OCI-LY7 (cell line): ENCODE data around the gene GPD1L. TPM values are rescaled to one million over a fixed set of nuclear protein-coding genes. Genes with fewer than 3 reads are reported as not detected.
"Not testable (repeated sequence)": the region's sequence is repeated elsewhere in the genome, so short reads cannot be mapped to it uniquely, and the experiment has no call there.

Experiments
- BruUV-seq: library from RNA; stranded (reverse); fragments of 400-500 nt; replicated peaks from 2 replicates; lab custom pipeline; 2021; lab: Mats Ljungman, UMichigan
- CTCF ChIA-PET: fragments of 300-600 bp; sonication (Branson Sonifier 250); formaldehyde crosslinking; loops from one replicate; lab custom pipeline; 2022; ENCODE audit warnings: antibody characterized with exemption; ENCODE audit not compliant: unreplicated experiment; lab: Charles Lee
- POLR2A ChIA-PET: fragments of 300-600 bp; sonication (Branson Sonifier 250); formaldehyde crosslinking; loops from one replicate; lab custom pipeline; 2022; ENCODE audit warnings: antibody characterized with exemption; lab: Charles Lee
- DNase-seq: peaks from one replicate; pipeline ENCODE4 v3.0.0-alpha.2; 2015; ENCODE audit warnings: low spot score
- H2AFZ ChIP-seq: fragments of 200-600 bp; sonication (generic), shearing (Covaris generic); 2 replicates; pipeline ENCODE4 v1.6.1; 2014; ENCODE audit warnings: mild to moderate bottlenecking, antibody characterized with exemption, low read length, moderate library complexity
- H3K27ac ChIP-seq: fragments of 200-600 bp; sonication (generic); 2 replicates; pipeline ENCODE4 v1.5.1; 2014; ENCODE audit warnings: mixed run types, low read depth, mild to moderate bottlenecking, moderate library complexity, low read length, inconsistent platforms; ENCODE audit not compliant: poor library complexity, severe bottlenecking
- H3K36me3 ChIP-seq: fragments of 200-600 bp; sonication (generic); 2 replicates; pipeline ENCODE4 v1.6.1; 2014; ENCODE audit warnings: mild to moderate bottlenecking, antibody characterized with exemption, low read length, moderate library complexity, mixed read lengths; ENCODE audit not compliant: insufficient read depth
- H3K4me1 ChIP-seq: fragments of 200-600 bp; sonication (generic); 2 replicates; pipeline ENCODE4 v1.5.1; 2014; ENCODE audit warnings: mild to moderate bottlenecking, low read length; ENCODE audit not compliant: insufficient read depth, poor library complexity, severe bottlenecking
- H3K4me2 ChIP-seq: fragments of 200-600 bp; sonication (generic); 2 replicates; pipeline ENCODE4 v1.6.1; 2014; ENCODE audit warnings: mild to moderate bottlenecking, low read length
- H3K4me3 ChIP-seq: fragments of 200-600 bp; sonication (generic); 2 replicates; pipeline ENCODE4 v1.5.1; 2014; ENCODE audit warnings: mild to moderate bottlenecking, low read depth, low read length; ENCODE audit not compliant: poor library complexity, severe bottlenecking
- H3K79me2 ChIP-seq: fragments of 200-600 bp; sonication (generic); 2 replicates; pipeline ENCODE4 v1.6.1; 2016; ENCODE audit warnings: low read depth, mild to moderate bottlenecking, low read length, moderate library complexity, mixed read lengths; ENCODE audit not compliant: insufficient read depth
- H3K9me2 ChIP-seq: fragments of 200-600 bp; sonication (generic); 2 replicates; pipeline ENCODE4 v1.6.1; 2016; ENCODE audit warnings: mild to moderate bottlenecking, low read length, mixed read lengths; ENCODE audit not compliant: insufficient read depth
- H3K9me3 ChIP-seq: fragments of 200-600 bp; sonication (generic); 2 replicates; pipeline ENCODE4 v1.6.1; 2014; ENCODE audit warnings: mild to moderate bottlenecking, mixed run types, low read length, mixed read lengths
- H4K20me1 ChIP-seq: fragments of 200-600 bp; sonication (generic); 2 replicates; pipeline ENCODE4 v1.6.1; 2014; ENCODE audit warnings: mild to moderate bottlenecking, antibody characterized with exemption, low read length, moderate library complexity, mixed read lengths; ENCODE audit not compliant: insufficient read depth
- EZH2phosphoT487 ChIP-seq: fragments of 200-600 bp; sonication (generic); IDR thresholded peaks from 2 replicates; pipeline ENCODE4 v1.6.1; 2018; ENCODE audit warnings: low read depth, borderline replicate concordance, mild to moderate bottlenecking, mixed run types, antibody characterized with exemption, low read length, moderate library complexity, mixed read lengths
- intact Hi-C: fragments of 100-400 bp; cut with micrococcal nuclease; formaldehyde crosslinking; loops from one replicate; pipeline ENCODE4 v1.10.0; 2022; ENCODE audit not compliant: unreplicated experiment
- total RNA-seq, 2 experiments: library from RNA; depleted of rRNA in 1 of 2; stranded (reverse); fragments of >200 nt in 1 of 2; shearing (Covaris generic) in 1 of 2; gene quantifications; 2 replicates each; pipeline ENCODE4 v1.2.3, GENCODE V29; 2014 to 2022
- TF ChIP-seq, protein P1 (sequence below): fragments of 200-600 bp; sonication (generic); conservative IDR thresholded peaks from 2 replicates; pipeline ENCODE4 v1.5.1; 2014; ENCODE audit warnings: mild to moderate bottlenecking, antibody characterized with exemption, low read length, moderate library complexity, mixed read lengths

Gene GPD1L
- total RNA-seq, 2 experiments from 2014 or later, result 27.5 to 29.2 TPM

DNA sequence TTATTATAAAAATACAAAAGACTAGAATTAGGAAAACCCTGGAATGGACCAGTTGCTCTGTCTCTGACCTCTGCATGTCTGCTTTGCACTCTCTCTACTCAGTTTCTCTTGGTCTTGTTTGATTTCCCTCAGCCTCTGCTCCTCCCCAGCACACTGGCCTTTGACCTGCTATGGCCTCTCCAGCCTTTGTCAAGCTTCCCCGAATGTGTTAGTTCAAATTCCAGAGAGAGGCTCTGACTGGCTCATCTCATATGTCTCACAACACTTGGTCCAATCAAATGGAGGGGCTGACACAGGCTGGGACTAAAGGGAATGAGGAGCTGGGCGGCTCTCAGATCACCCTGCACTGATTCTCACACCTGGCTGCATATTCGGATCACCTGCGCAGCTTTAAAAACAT, 79.7 kb downstream of the GPD1L start:
- H3K36me3 ChIP-seq, result no peaks in the 10 kb centered on the region
- TF ChIP-seq, protein P1, sequence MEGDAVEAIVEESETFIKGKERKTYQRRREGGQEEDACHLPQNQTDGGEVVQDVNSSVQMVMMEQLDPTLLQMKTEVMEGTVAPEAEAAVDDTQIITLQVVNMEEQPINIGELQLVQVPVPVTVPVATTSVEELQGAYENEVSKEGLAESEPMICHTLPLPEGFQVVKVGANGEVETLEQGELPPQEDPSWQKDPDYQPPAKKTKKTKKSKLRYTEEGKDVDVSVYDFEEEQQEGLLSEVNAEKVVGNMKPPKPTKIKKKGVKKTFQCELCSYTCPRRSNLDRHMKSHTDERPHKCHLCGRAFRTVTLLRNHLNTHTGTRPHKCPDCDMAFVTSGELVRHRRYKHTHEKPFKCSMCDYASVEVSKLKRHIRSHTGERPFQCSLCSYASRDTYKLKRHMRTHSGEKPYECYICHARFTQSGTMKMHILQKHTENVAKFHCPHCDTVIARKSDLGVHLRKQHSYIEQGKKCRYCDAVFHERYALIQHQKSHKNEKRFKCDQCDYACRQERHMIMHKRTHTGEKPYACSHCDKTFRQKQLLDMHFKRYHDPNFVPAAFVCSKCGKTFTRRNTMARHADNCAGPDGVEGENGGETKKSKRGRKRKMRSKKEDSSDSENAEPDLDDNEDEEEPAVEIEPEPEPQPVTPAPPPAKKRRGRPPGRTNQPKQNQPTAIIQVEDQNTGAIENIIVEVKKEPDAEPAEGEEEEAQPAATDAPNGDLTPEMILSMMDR, result no peak
- no peak for TF ChIP-seq EZH2phosphoT487
- CTCF ChIA-PET, result no interaction called here
- DNase-seq, result no peak
- H3K79me2 ChIP-seq, result no peaks in the 10 kb centered on the region
- POLR2A ChIA-PET, result interaction anchor here (0.6 kb wide), 1 partner anchor 142 kb away, joined by 4 read pairs; no protein-coding TSS in a partner anchor
- no peaks in the 10 kb centered on the region for H3K9me2 ChIP-seq
- intact Hi-C loops, result no loop called here
- no peaks in the 10 kb centered on the region for H4K20me1 ChIP-seq
- H3K4me3 ChIP-seq, result no peak overlapping the region
- no peak overlapping the region for H3K27ac ChIP-seq
- H3K4me2 ChIP-seq, result no peak overlapping the region
- no peaks in the 10 kb centered on the region for H3K9me3 ChIP-seq
- no TSS peak for BruUV-seq
- no peak overlapping the region for H2AFZ ChIP-seq
- H3K4me1 ChIP-seq, result peaks cover 5% of the 10 kb centered on the region

DNA sequence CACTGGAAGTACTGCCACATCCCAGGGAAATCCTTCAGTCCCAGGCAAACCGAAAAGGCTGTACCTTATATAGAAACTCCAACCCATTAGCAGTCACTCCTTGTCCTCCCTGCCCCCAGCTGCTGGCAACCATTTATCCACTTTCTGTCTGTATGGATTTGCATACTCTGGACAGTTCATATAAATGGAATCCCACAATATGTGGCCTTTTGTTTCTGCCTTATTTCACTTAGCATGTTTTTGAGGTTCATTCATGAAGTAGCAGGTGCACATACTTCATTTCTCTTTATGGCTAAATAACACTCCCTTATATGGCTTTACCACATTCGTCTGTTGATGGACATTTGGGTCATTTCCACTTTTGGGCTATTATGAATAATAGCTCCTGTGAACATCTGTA, 80.5 kb downstream of the GPD1L start:
- Histone ChIP-seq H3K27ac (no peak overlapping the region), H3K4me3 (no peak overlapping the region), H3K4me2 (no peak overlapping the region), H3K9me2 (no peaks in the 10 kb centered on the region), H3K36me3 (no peaks in the 10 kb centered on the region), H3K9me3 (no peaks in the 10 kb centered on the region), H3K4me1 (no peaks in the 10 kb centered on the region), H3K79me2 (no peaks in the 10 kb centered on the region), H2AFZ (no peak overlapping the region), H4K20me1 (no peaks in the 10 kb centered on the region)
- DNase-seq, result no peak
- intact Hi-C loops, result no loop called here
- BruUV-seq, result no TSS peak
- TF ChIP-seq, protein P1, result no peak
- ChIA-PET CTCF (no interaction called here), POLR2A (interaction anchor here (0.6 kb wide), 1 partner anchor 141 kb away, joined by 4 read pairs; no protein-coding TSS in a partner anchor)

DNA sequence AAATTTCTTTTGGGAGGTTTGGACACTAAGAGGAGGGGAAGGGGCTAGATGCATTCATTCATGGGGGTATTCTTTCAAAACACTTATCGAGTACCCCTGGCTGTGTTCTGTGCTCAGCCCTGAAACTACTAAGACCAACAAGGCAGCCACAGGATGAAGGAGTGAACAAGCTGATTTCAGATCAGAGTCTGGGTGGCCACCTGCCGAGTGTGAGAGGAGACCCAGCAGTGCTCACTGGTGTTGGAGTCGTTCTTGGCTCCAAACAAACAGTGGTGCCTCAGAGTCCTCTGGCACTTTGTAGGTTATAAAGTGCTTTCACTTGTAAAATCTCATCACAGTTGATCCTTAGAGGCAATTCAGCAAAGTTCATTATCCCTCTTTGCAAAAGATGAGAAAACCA, 83.3 kb downstream of the GPD1L start:
- POLR2A ChIA-PET, result no interaction called here
- Histone ChIP-seq H3K36me3 (no peaks in the 10 kb centered on the region), H2AFZ (no peak overlapping the region), H3K4me2 (no peak overlapping the region), H3K4me3 (no peak overlapping the region), H3K9me3 (no peaks in the 10 kb centered on the region), H3K4me1 (no peaks in the 10 kb centered on the region), H3K79me2 (no peaks in the 10 kb centered on the region), H3K9me2 (no peaks in the 10 kb centered on the region), H4K20me1 (no peaks in the 10 kb centered on the region), H3K27ac (no peak overlapping the region)
- DNase-seq, result no peak
- CTCF ChIA-PET, result no interaction called here
- no TSS peak for BruUV-seq
- TF ChIP-seq EZH2phosphoT487, result no peak
- TF ChIP-seq, protein P1, result no peak
- intact Hi-C loops, result no loop called here

DNA sequence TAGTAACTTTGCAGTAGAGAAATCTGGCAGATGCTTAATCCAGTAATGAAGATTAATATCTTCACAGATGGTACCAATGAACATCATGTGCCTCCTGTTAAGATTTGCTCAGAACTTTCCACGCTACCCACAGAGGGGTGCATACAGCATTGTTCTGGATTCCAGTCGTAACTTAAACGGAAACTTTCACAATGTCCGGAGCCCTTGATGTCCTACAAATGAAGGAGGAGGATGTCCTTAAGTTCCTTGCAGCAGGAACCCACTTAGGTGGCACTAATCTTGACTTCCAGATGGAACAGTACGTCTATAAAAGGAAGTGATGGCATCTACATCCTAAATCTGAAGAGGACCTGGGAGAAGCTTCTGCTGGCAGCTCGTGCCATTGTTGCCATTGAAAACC, 84.1 kb downstream of the GPD1L start:
- DNase-seq, BruUV-seq, POLR2A ChIA-PET, H3K4me3 ChIP-seq, CTCF ChIA-PET, H3K4me1 ChIP-seq, H3K9me2 ChIP-seq, H3K27ac ChIP-seq, H3K79me2 ChIP-seq, intact Hi-C loops, H3K4me2 ChIP-seq, H3K36me3 ChIP-seq, H3K9me3 ChIP-seq, H4K20me1 ChIP-seq, H2AFZ ChIP-seq: not testable (repeated sequence)
